DMS53 treated with DMSO at 0.1 percent for 48 hours (cell line): ENCODE measurements around the gene FUT6.
"Not testable (repeated sequence)": the region's sequence is repeated elsewhere in the genome, so short reads cannot be mapped to it uniquely, and the experiment has no call there.

Experiments
- DNase-seq: peaks from one replicate; lab custom pipeline; 2025; ENCODE audit not compliant: unreplicated experiment; lab: John Stamatoyannopoulos, UW

FUT6 gene

GRCh38 chr19:5839065-5840017 is at the start of gene FUT6:
TSS of gene FUT6 (minus strand) at chr19:5839702. CDS start at chr19:5832567, 7,135 bp downstream.
- no peak for DNase-seq

- not testable (repeated sequence) for DNase-seq
These were observed 44.7 kb upstream of the FUT6 start for GRCh38 chr19:5884065-5884811.

GRCh38 chr19:5883157-5883873 is 43.8 kb upstream of the FUT6 start:
- DNase-seq: not testable (repeated sequence)

- DNase-seq: no peak
These were observed 43.0 kb upstream of the FUT6 start for GRCh38 chr19:5882421-5882968.

- no peak for DNase-seq
These were observed 42.2 kb upstream of the FUT6 start for GRCh38 chr19:5881543-5882299.

- no peak for DNase-seq
These were observed 41.1 kb upstream of the FUT6 start for GRCh38 chr19:5880604-5881078.

GRCh38 chr19:5880196-5880595 is 40.7 kb upstream of the FUT6 start:
- DNase-seq: no peak

- no peak for DNase-seq
These were observed 38.4 kb upstream of the FUT6 start for GRCh38 chr19:5877882-5878281.

- DNase-seq: no peak
These were observed 37.9 kb upstream of the FUT6 start for GRCh38 chr19:5877427-5877826.

- not testable (repeated sequence) for DNase-seq
These were observed 35.0 kb upstream of the FUT6 start for GRCh38 chr19:5874496-5874895.

- no peak for DNase-seq
These were observed 34.2 kb upstream of the FUT6 start for GRCh38 chr19:5873617-5874199.

- no peak for DNase-seq
These were observed 31.5 kb upstream of the FUT6 start for GRCh38 chr19:5870986-5871394.

GRCh38 chr19:5867201-5868136 is 28.0 kb upstream of the FUT6 start:
- DNase-seq: no peak

- no peak for DNase-seq
These were observed 26.3 kb upstream of the FUT6 start for GRCh38 chr19:5865772-5866171.

GRCh38 chr19:5864725-5865486 is 25.4 kb upstream of the FUT6 start:
- DNase-seq: no peak

- no peak for DNase-seq
These were observed 24.7 kb upstream of the FUT6 start for GRCh38 chr19:5864013-5864720.

GRCh38 chr19:5863030-5863665 is 23.6 kb upstream of the FUT6 start:
- DNase-seq: no peak
